SU-DHL-6 (cell line): ENCODE data around the gene ZBTB42.

Experiments used
- H2AFZ ChIP-seq: fragments of 200-600 bp; sonication (generic); 2 replicates; pipeline ENCODE4 v1.6.1; 2014; ENCODE audit warnings: low read depth, mild to moderate bottlenecking, moderate library complexity, mixed read lengths, antibody characterized with exemption, low read length; ENCODE audit not compliant: severe bottlenecking
- H3F3A ChIP-seq: fragments of 200-600 bp; shearing (Covaris generic); 2 replicates; pipeline ENCODE4 v1.6.0; 2016; ENCODE audit warnings: antibody characterized with exemption, mild to moderate bottlenecking; ENCODE audit not compliant: insufficient read depth
- H3K27ac ChIP-seq: fragments of 200-600 bp; sonication (generic); 2 replicates; pipeline ENCODE4 v1.5.1; 2016; ENCODE audit warnings: low read depth, mild to moderate bottlenecking, low read length, moderate library complexity, mixed read lengths
- H3K27me3 ChIP-seq: fragments of 200-600 bp; sonication (generic), shearing (Covaris generic); 2 replicates; pipeline ENCODE4 v1.6.0; 2014; ENCODE audit warnings: mild to moderate bottlenecking, low read length
- H3K36me3 ChIP-seq: fragments of 200-600 bp; sonication (generic); 2 replicates; pipeline ENCODE4 v1.6.1; 2014; ENCODE audit warnings: mild to moderate bottlenecking, low read length, mixed read lengths
- H3K4me2 ChIP-seq: fragments of 300-600, 200-600 bp; shearing (Covaris generic), sonication (generic); 2 replicates; pipeline ENCODE4 v1.6.0; 2014; ENCODE audit warnings: low read length, low read depth, mild to moderate bottlenecking; ENCODE audit not compliant: poor library complexity, severe bottlenecking
- H3K4me3 ChIP-seq: fragments of 200-600 bp; sonication (generic); 2 replicates; pipeline ENCODE4 v1.5.1; 2014; ENCODE audit warnings: antibody characterized with exemption, low read length, mild to moderate bottlenecking, mixed read lengths; ENCODE audit not compliant: insufficient read depth, poor library complexity, severe bottlenecking
- H3K79me2 ChIP-seq: fragments of 200-600 bp; sonication (generic); 2 replicates; pipeline ENCODE4 v1.6.1; 2014; ENCODE audit warnings: mild to moderate bottlenecking, low read length, moderate library complexity; ENCODE audit not compliant: insufficient read depth
- H3K9ac ChIP-seq: fragments of 200-600 bp; sonication (generic); 2 replicates; pipeline ENCODE4 v1.7.0; 2014; ENCODE audit warnings: mild to moderate bottlenecking, low read length
- H3K9me2 ChIP-seq: fragments of 200-600 bp; sonication (generic); replicated peaks from 2 replicates; pipeline ENCODE4 v1.6.1; 2014; ENCODE audit warnings: low read length; ENCODE audit not compliant: insufficient read depth
- H3K9me3 ChIP-seq: fragments of 200-600 bp; sonication (generic); 2 replicates; pipeline ENCODE4 v1.6.1; 2014; ENCODE audit warnings: low read length, mixed read lengths; ENCODE audit not compliant: insufficient read depth
- H4K20me1 ChIP-seq: fragments of 200-600 bp; sonication (generic); 2 replicates; pipeline ENCODE4 v1.6.1; 2014; ENCODE audit warnings: low read depth, mild to moderate bottlenecking, antibody characterized with exemption, low read length, moderate library complexity, mixed read lengths
- EZH2phosphoT487 ChIP-seq: fragments of 200-600 bp; sonication (generic), shearing (Covaris generic); conservative IDR thresholded peaks from 2 replicates; pipeline ENCODE4 v1.6.1; 2018; ENCODE audit warnings: mild to moderate bottlenecking, antibody characterized with exemption, low read length, moderate library complexity, mixed read lengths
- TF ChIP-seq, protein P1 (sequence below): fragments of 200-600 bp; sonication (generic); IDR thresholded peaks from one replicate; pipeline ENCODE4 v1.5.1; 2017; ENCODE audit warnings: antibody characterized with exemption, mild to moderate bottlenecking, low read length, moderate library complexity; ENCODE audit not compliant: insufficient read depth, poor library complexity, severe bottlenecking

Gene ZBTB42

DNA sequence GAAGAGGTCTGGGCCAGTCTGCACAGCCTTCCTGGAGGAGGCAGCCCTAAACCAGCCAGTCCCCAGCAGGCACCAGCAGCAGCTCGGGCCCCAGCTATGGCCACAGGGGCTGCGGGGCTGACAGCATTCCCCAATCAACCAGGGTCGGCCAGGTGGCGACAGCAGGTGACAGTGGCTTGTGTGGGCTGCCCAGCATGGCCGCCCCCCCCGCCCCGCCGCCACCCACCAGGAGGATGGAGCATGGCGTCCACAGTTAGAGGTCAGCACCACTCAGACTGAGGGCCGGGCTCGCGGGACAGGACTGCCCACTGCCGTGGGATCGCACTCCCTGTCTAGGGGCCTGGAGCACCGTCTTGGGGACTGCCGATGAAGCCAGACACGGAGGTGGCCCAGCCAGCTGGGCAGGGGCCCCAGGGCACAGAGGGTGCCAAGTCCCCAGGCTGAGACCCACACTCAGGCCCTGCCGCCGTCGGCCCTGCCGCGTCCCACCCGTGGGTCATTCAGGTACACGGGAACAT lies 20.3 kb upstream of the ZBTB42 start:
- H3K79me2 ChIP-seq, result no peaks in the 10 kb centered on the region
- H3K4me2 ChIP-seq, result no peak overlapping the region
- no peak overlapping the region for H3K27ac ChIP-seq
- no peak overlapping the region for H2AFZ ChIP-seq
- no peaks in the 10 kb centered on the region for H3K9me3 ChIP-seq
- no peaks in the 10 kb centered on the region for H4K20me1 ChIP-seq
- H3K9ac ChIP-seq, result no peak overlapping the region
- H3K4me3 ChIP-seq, result no peak overlapping the region
- no peaks in the 10 kb centered on the region for H3K27me3 ChIP-seq
- H3K9me2 ChIP-seq, result no peaks in the 10 kb centered on the region
- no peaks in the 10 kb centered on the region for H3K36me3 ChIP-seq
- no peak for TF ChIP-seq EZH2phosphoT487
- TF ChIP-seq, protein P1, sequence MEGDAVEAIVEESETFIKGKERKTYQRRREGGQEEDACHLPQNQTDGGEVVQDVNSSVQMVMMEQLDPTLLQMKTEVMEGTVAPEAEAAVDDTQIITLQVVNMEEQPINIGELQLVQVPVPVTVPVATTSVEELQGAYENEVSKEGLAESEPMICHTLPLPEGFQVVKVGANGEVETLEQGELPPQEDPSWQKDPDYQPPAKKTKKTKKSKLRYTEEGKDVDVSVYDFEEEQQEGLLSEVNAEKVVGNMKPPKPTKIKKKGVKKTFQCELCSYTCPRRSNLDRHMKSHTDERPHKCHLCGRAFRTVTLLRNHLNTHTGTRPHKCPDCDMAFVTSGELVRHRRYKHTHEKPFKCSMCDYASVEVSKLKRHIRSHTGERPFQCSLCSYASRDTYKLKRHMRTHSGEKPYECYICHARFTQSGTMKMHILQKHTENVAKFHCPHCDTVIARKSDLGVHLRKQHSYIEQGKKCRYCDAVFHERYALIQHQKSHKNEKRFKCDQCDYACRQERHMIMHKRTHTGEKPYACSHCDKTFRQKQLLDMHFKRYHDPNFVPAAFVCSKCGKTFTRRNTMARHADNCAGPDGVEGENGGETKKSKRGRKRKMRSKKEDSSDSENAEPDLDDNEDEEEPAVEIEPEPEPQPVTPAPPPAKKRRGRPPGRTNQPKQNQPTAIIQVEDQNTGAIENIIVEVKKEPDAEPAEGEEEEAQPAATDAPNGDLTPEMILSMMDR, result no peak
- no peaks in the 10 kb centered on the region for H3F3A ChIP-seq

DNA sequence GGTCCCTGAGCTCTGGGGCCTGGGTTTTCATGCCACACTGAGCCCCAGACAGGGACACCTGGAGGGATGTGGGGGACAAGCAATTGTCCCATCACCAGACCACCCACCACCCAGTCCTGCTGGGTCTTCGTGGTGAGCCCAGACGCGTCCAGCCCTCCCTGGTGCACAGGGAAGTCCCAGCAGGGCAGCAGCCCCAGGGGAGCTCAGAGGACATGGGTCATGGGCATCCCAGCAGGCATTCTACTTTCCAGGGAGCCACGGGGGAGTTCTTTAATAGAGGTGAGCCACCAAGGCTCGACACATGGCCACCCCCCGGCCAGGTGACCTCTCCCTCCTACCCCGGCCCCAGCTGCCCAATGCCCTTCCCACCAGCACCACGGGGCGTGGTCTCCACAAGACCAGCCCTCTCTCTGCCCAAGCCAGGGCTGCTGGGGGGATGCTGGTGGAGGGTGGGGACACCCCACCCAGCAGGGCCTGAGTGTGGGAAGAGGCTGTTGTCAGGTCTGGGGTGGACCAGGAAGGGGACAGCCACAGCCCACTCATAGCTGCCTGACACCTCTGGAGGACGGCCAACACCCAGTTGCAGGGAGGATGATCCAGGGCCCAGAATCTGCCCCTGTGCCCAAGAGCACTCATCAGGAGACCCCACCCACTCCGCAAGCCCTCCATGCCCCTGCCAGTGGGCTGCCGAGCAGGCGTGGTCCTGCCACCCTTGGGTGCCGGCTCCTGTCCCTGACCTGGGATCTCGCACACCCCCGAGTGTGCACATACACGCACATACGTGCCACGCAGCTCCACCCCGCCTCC lies 19.4 kb upstream of the ZBTB42 start:
- no peak for TF ChIP-seq EZH2phosphoT487
- TF ChIP-seq, protein P1, result no peak
- Histone ChIP-seq H4K20me1 (no peaks in the 10 kb centered on the region), H3K9ac (no peak overlapping the region), H3K4me2 (no peak overlapping the region), H3K9me2 (no peaks in the 10 kb centered on the region), H3K4me3 (no peak overlapping the region), H2AFZ (no peak overlapping the region), H3K36me3 (no peaks in the 10 kb centered on the region), H3F3A (no peaks in the 10 kb centered on the region), H3K79me2 (no peaks in the 10 kb centered on the region), H3K27ac (no peak overlapping the region), H3K27me3 (no peaks in the 10 kb centered on the region), H3K9me3 (no peaks in the 10 kb centered on the region)

DNA sequence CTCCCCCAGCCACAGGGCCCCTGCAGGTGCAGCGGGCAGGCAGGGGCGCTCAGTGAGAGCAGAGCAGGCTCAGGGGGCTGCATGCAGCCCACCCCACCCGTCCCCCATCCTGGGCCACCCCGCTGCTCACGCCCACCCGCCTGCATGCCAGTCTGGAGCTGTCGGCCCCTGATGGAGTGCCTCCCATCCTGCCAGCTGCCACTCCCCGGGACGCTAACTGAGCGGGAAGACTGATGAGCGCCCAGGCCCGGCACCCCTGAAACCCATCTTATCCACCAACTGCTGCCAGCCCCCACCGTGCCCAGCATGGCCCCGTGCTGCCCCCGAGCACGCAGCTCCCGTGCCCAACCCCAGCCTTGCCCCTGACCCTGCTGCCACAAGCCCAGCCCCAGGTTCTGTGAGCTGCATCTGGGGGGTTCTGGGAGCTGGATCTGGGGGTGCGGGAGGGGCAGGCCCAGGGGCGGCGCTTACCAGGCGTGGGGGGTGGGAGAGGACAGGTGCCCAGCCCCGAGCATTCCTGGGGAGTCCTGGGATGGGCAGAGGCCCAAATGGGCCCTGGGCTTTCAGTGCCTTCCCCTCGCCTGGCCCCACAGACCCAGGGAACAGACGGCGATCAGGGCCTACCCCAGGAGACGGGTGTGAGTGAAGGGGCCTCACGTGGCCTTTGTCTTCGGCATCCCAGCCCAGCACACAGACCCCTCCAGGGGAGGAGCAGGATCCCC lies 18.7 kb upstream of the ZBTB42 start:
- Histone ChIP-seq H3K9me2 (no peaks in the 10 kb centered on the region), H3K27ac (no peak overlapping the region), H3K27me3 (no peaks in the 10 kb centered on the region), H2AFZ (no peak overlapping the region), H3K4me2 (no peak overlapping the region), H3K36me3 (no peaks in the 10 kb centered on the region), H4K20me1 (no peaks in the 10 kb centered on the region), H3K4me3 (no peak overlapping the region), H3F3A (no peaks in the 10 kb centered on the region), H3K9ac (no peak overlapping the region), H3K79me2 (no peaks in the 10 kb centered on the region), H3K9me3 (no peaks in the 10 kb centered on the region)
- TF ChIP-seq, protein P1, result no peak
- no peak for TF ChIP-seq EZH2phosphoT487
